OCI-LY1 (cell line): ENCODE results near the gene LASP1NB.

Experiments used
- H2AFZ ChIP-seq: fragments of 200-600 bp; sonication (generic), shearing (Covaris generic); 2 replicates; pipeline ENCODE4 v1.6.0; 2014; ENCODE audit warnings: antibody characterized with exemption, mild to moderate bottlenecking, low read length
- H3F3A ChIP-seq: fragments of 200-600 bp; sonication (generic), shearing (Covaris generic); 2 replicates; pipeline ENCODE4 v1.6.0; 2014; ENCODE audit warnings: mild to moderate bottlenecking, antibody characterized with exemption, low read length, moderate library complexity; ENCODE audit not compliant: insufficient read depth
- H3K27ac ChIP-seq: fragments of 200-600 bp; sonication (generic); 2 replicates; pipeline ENCODE4 v1.5.1; 2014; ENCODE audit warnings: low read length, mixed run types, mild to moderate bottlenecking, low read depth; ENCODE audit not compliant: poor library complexity, severe bottlenecking
- H3K27me3 ChIP-seq: fragments of 200-600 bp; sonication (generic); 2 replicates; pipeline ENCODE4 v1.6.0; 2014; ENCODE audit warnings: antibody characterized with exemption, mild to moderate bottlenecking, low read length, moderate library complexity; ENCODE audit not compliant: insufficient read depth
- H3K36me3 ChIP-seq: fragments of 200-600 bp; sonication (generic); 2 replicates; pipeline ENCODE4 v1.6.1; 2014; ENCODE audit warnings: mild to moderate bottlenecking, antibody characterized with exemption, low read length, moderate library complexity, mixed read lengths; ENCODE audit not compliant: insufficient read depth
- H3K4me1 ChIP-seq: fragments of 200-600 bp; sonication (generic); 2 replicates; pipeline ENCODE4 v1.5.1; 2014; ENCODE audit warnings: mild to moderate bottlenecking, low read length, moderate library complexity; ENCODE audit not compliant: insufficient read depth, severe bottlenecking
- H3K4me2 ChIP-seq: fragments of 200-600 bp; sonication (generic), shearing (Covaris generic); 2 replicates; pipeline ENCODE4 v1.6.1; 2014; ENCODE audit warnings: low read length
- H3K4me3 ChIP-seq: fragments of 200-600 bp; sonication (generic); 2 replicates; pipeline ENCODE4 v1.5.1; 2014; ENCODE audit warnings: low read length, low read depth, mild to moderate bottlenecking, mixed read lengths; ENCODE audit not compliant: poor library complexity, severe bottlenecking
- H3K79me2 ChIP-seq: fragments of 200-600 bp; shearing (Covaris generic); 2 replicates; pipeline ENCODE4 v1.6.1; 2016; ENCODE audit warnings: mixed run types, low read length, mixed read lengths; ENCODE audit not compliant: insufficient read depth
- H3K9ac ChIP-seq: fragments of 200-600 bp; sonication (generic), shearing (Covaris generic); 2 replicates; pipeline ENCODE4 v1.6.1; 2014; ENCODE audit warnings: mild to moderate bottlenecking, low read length, mixed read lengths
- H3K9me2 ChIP-seq: fragments of 200-600 bp; sonication (generic), shearing (Covaris generic); 2 replicates; pipeline ENCODE4 v1.6.1; 2014; ENCODE audit warnings: low read depth, mild to moderate bottlenecking, low read length, mixed read lengths
- H3K9me3 ChIP-seq: fragments of 200-600 bp; shearing (Covaris generic); 2 replicates; pipeline ENCODE4 v1.6.1; 2014; ENCODE audit warnings: low read length, mixed read lengths
- H4K20me1 ChIP-seq: fragments of 200-600 bp; sonication (generic), shearing (Covaris generic); 2 replicates; pipeline ENCODE4 v1.6.0; 2016; ENCODE audit warnings: mild to moderate bottlenecking, low read length; ENCODE audit not compliant: insufficient read depth
- CTCF ChIP-seq: fragments of 200-600 bp; sonication (generic), shearing (Covaris generic); IDR thresholded peaks from 2 replicates; pipeline ENCODE4 v1.5.1; 2017; ENCODE audit warnings: mild to moderate bottlenecking, antibody characterized with exemption, low read length, moderate library complexity, mixed read lengths
- EZH2 ChIP-seq: fragments of 200-600 bp; sonication (generic), shearing (Covaris generic); IDR thresholded peaks from 2 replicates; pipeline ENCODE4 v1.8.0; 2017; ENCODE audit warnings: borderline replicate concordance, mixed run types, mild to moderate bottlenecking, antibody characterized with exemption, low read length, moderate library complexity, mixed read lengths

LASP1NB gene

GRCh38 chr17:38885044-38885727, 40.2 kb upstream of the LASP1NB start:
- Histone ChIP-seq H3K4me3 (no peak overlapping the region), H3K4me2 (peak overlapping the region; percentile 9; the same call in 1 of the 2 replicates), H3K27me3 (no peaks in the 10 kb centered on the region), H3K36me3 (peaks cover 31% of the 10 kb centered on the region), H3K27ac (peak overlapping the region; percentile 36), H3K4me1 (peaks cover 70% of the 10 kb centered on the region), H2AFZ (no peak overlapping the region), H3K9ac (no peak overlapping the region; the same call in 1 of the 2 replicates), H3K9me2 (no peaks in the 10 kb centered on the region), H3K79me2 (0 out of 2 replicates have a peak, but pooled peaks cover 5% of the 10 kb centered on the region), H3K9me3 (no peaks in the 10 kb centered on the region), H3F3A (no peaks in the 10 kb centered on the region; the same call in 1 of the 2 replicates), H4K20me1 (no peaks in the 10 kb centered on the region)
- TF ChIP-seq EZH2: no peak
- TF ChIP-seq CTCF: no peak

GRCh38 chr17:38885728-38886642, 39.4 kb upstream of the LASP1NB start:
- Histone ChIP-seq H3K9me3 (no peaks in the 10 kb centered on the region), H3K4me3 (no peak overlapping the region), H3K27ac (peak overlapping the region; percentile 36), H3K36me3 (peaks cover 26% of the 10 kb centered on the region; the same call in 1 of the 2 replicates), H3K79me2 (0 out of 2 replicates have a peak, but pooled peaks cover 5% of the 10 kb centered on the region), H3F3A (no peaks in the 10 kb centered on the region), H2AFZ (no peak overlapping the region), H3K4me2 (peak overlapping the region; percentile 16; the same call in 1 of the 2 replicates), H3K9me2 (no peaks in the 10 kb centered on the region), H3K27me3 (no peaks in the 10 kb centered on the region), H3K9ac (no peak overlapping the region; the same call in 1 of the 2 replicates), H3K4me1 (peaks cover 73% of the 10 kb centered on the region), H4K20me1 (no peaks in the 10 kb centered on the region)
- TF ChIP-seq CTCF (no peak), EZH2 (no peak)

GRCh38 chr17:38886643-38887010, 38.8 kb upstream of the LASP1NB start:
- H3K36me3 ChIP-seq: peaks cover 22% of the 10 kb centered on the region; the same call in 1 of the 2 replicates
- H3K4me2 ChIP-seq: peak overlapping the region; percentile 16; the same call in 1 of the 2 replicates
- 0 out of 2 replicates have a peak, but pooled peaks cover 5% of the 10 kb centered on the region for H3K79me2 ChIP-seq

More at GRCh38 chr17:38886643-38887010, 38.8 kb upstream of the LASP1NB start:
- H3K9ac ChIP-seq: no peak overlapping the region; the same call in 1 of the 2 replicates
- TF ChIP-seq CTCF: no peak
- no peak for TF ChIP-seq EZH2
- H3K4me1 ChIP-seq: peaks cover 73% of the 10 kb centered on the region
- peak overlapping the region; percentile 48 for H3K27ac ChIP-seq
- H3K9me2 ChIP-seq: no peaks in the 10 kb centered on the region
- no peaks in the 10 kb centered on the region for H3K9me3 ChIP-seq
- no peak overlapping the region for H2AFZ ChIP-seq
- no peaks in the 10 kb centered on the region for H3K27me3 ChIP-seq
- no peaks in the 10 kb centered on the region for H3F3A ChIP-seq
- H4K20me1 ChIP-seq: no peaks in the 10 kb centered on the region
- H3K4me3 ChIP-seq: no peak overlapping the region
